K562 (cell line): ENCODE measurements around the gene NELFE. TPM values are rescaled to one million over a fixed set of nuclear protein-coding genes. Genes with fewer than 3 reads are reported as not detected.

Experiments used
- CTBP1 ChIP-seq: fragments of 450-650 bp; IDR thresholded peaks from 2 replicates; pipeline ENCODE4 v1.6.1; 2016; ENCODE audit warnings: borderline replicate concordance
- IFI16 ChIP-seq: fragments of 250-450 bp; sonication (Bioruptor Pico); IDR thresholded peaks from 2 replicates; pipeline ENCODE4 v2.1.2; 2022; ENCODE audit warnings: mild to moderate bottlenecking, inconsistent platforms
- JUND ChIP-seq, 2 experiments: IDR thresholded peaks; 2 replicates in 1 of 2; 3 replicates in 1 of 2; pipeline ENCODE4 v1.6.1; 2011; ENCODE audit warnings: borderline replicate concordance in 2 of 2, low read depth in 2 of 2, low read length in 2 of 2, improper control_type of control experiment in 1 of 2, missing biosample characterization in 1 of 2, missing genetic modification characterization in 1 of 2, missing genetic modification reagents in 1 of 2
- KDM5B ChIP-seq: fragments of 200-600 bp; sonication (generic); IDR thresholded peaks from 2 replicates; pipeline ENCODE4 v1.6.1; 2012; ENCODE audit warnings: low read depth, mild to moderate bottlenecking, moderate library complexity, low read length, control low read depth, inconsistent platforms; ENCODE audit not compliant: insufficient replicate concordance
- NR2F6 ChIP-seq: fragments of 450-650 bp; formaldehyde crosslinking; IDR thresholded peaks from 2 replicates; pipeline ENCODE4 v1.4.0; 2020; ENCODE audit warnings: mild to moderate bottlenecking
- RFX5 ChIP-seq: IDR thresholded peaks from 2 replicates; pipeline ENCODE4 v1.6.1; 2011; ENCODE audit warnings: low read depth, mild to moderate bottlenecking, improper control_type of control experiment, low read length
- TRIM28 ChIP-seq: fragments of 450-650 bp; IDR thresholded peaks from 2 replicates; pipeline ENCODE4 v1.6.1; 2017
- ZBTB7A ChIP-seq: IDR thresholded peaks from 2 replicates; pipeline ENCODE4 v1.6.1; 2011; ENCODE audit warnings: low read depth, mild to moderate bottlenecking, low read length, moderate library complexity, borderline replicate concordance; ENCODE audit not compliant: control insufficient read depth
- ZNF384 ChIP-seq: IDR thresholded peaks from 2 replicates; pipeline ENCODE4 v1.6.1; 2012; ENCODE audit warnings: low read depth, low read length, improper control_type of control experiment
- ZNF551 ChIP-seq: fragments of 250-450 bp; sonication (Bioruptor Pico); IDR thresholded peaks from 2 replicates; pipeline ENCODE4 v1.5.0; 2021; ENCODE audit warnings: mild to moderate bottlenecking, moderate library complexity
- ZNF75A ChIP-seq: fragments of 450-650 bp; formaldehyde crosslinking; IDR thresholded peaks from 2 replicates; pipeline ENCODE4 v1.4.0; 2020; ENCODE audit warnings: mild to moderate bottlenecking
- polyA plus RNA-seq, 8 experiments: library from polyadenylated mRNA; depleted of rRNA in 4 of 8; stranded (reverse) in 5 of 8; unstranded in 3 of 8; fragments of >200 nt; fragmentation: Nextera tagmentation in 2 of 8; fragmentation: Illumina TruSeq in 1 of 8; extraction: Ambion mirVana in 2 of 8; extraction: Trizol in 1 of 8; gene quantifications; 2 replicates each; pipeline versions ENCODE4 v1.2.1 to v1.2.3, GENCODE V29; 2011 to 2014; ENCODE audit warnings: inconsistent platforms in 1 of 8, missing spikeins in 1 of 8
- total RNA-seq, 7 experiments: library from RNA; depleted of rRNA in 6 of 7; stranded (reverse); fragments of >200 nt in 6 of 7; fragmentation: Illumina TruSeq in 2 of 7; extraction: Trizol in 2 of 7; gene quantifications; 2 replicates each; pipeline versions ENCODE4 v1.2.1 to v1.2.3, GENCODE V29; 2011 to 2021; ENCODE audit warnings: low replicate concordance in 1 of 7
- TF ChIP-seq, protein P1 (sequence below): sonication (generic); formaldehyde crosslinking; IDR thresholded peaks from 2 replicates; pipeline ENCODE4 v1.8.1; 2023; ENCODE audit warnings: mild to moderate bottlenecking, missing genetic modification reagents
- TF ChIP-seq, protein P2 (sequence below): fragments of 450-650 bp; IDR thresholded peaks from 2 replicates; pipeline ENCODE4 v1.6.1; 2016; ENCODE audit warnings: low read depth, mild to moderate bottlenecking, moderate library complexity
- TF ChIP-seq, protein P3 (sequence below): fragments of 450-650 bp; IDR thresholded peaks from one replicate; pipeline ENCODE4 v1.6.1; 2018; ENCODE audit warnings: mild to moderate bottlenecking, moderate library complexity; ENCODE audit not compliant: partially characterized antibody
- TF ChIP-seq, protein P4 (sequence below): fragments of 250-450 bp; sonication (Bioruptor Pico); IDR thresholded peaks from 2 replicates; pipeline ENCODE4 v1.8.0; 2021; ENCODE audit warnings: borderline replicate concordance, mild to moderate bottlenecking, moderate library complexity; ENCODE audit not compliant: poor library complexity, severe bottlenecking
- TF ChIP-seq, protein P5 (sequence below): fragments of 450-650 bp; IDR thresholded peaks from 2 replicates; pipeline ENCODE4 v1.6.1; 2016; ENCODE audit warnings: borderline replicate concordance
- TF ChIP-seq, protein P6 (sequence below): sonication (generic); formaldehyde crosslinking; IDR thresholded peaks from 2 replicates; pipeline ENCODE4 v1.8.0; 2022; ENCODE audit warnings: mild to moderate bottlenecking, low read depth, missing genetic modification reagents

NELFE gene
- total and polyA plus RNA-seq, 9 of the 15 experiments (the other 6 are each of a cell fraction or from before 2014, with no cell fraction given): 15.2 to 157 (median 91.5) TPM

DNA sequence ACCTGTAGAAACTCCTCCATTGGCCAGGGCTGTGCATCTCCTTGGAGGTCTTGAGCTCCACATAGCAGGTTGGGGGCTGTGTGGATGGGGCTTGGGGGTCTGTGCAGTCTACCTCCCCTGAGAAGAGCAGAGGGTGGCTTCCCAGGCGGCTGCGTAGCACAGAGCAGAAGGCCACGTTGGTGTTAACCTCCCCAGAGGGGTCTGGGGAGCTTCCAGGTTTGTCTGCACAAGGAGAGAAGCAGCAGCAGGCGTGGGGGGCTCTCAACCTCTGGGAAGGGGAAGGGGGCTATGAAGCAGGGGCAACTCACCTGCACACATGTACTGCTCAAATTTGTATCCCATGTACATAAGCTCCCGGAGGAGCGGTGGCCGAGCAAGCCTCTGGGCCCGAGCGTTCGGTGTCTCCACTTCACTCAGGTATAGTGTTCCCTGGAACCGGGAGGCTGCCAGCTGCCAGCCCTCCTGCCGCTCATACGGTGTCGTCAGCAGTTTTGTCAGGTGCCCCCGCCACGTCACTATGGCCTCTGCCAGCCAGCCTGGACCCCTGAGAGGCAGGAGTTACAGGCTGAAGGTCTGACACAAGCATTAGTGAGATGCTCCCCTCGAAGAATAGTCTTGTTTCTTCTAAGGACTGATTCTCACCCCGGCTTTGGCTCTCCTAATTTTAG lies 12.0 kb upstream of the NELFE start (continued):
- TF ChIP-seq, protein P1, sequence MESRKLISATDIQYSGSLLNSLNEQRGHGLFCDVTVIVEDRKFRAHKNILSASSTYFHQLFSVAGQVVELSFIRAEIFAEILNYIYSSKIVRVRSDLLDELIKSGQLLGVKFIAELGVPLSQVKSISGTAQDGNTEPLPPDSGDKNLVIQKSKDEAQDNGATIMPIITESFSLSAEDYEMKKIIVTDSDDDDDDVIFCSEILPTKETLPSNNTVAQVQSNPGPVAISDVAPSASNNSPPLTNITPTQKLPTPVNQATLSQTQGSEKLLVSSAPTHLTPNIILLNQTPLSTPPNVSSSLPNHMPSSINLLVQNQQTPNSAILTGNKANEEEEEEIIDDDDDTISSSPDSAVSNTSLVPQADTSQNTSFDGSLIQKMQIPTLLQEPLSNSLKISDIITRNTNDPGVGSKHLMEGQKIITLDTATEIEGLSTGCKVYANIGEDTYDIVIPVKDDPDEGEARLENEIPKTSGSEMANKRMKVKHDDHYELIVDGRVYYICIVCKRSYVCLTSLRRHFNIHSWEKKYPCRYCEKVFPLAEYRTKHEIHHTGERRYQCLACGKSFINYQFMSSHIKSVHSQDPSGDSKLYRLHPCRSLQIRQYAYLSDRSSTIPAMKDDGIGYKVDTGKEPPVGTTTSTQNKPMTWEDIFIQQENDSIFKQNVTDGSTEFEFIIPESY: no peak
- no peak for TF ChIP-seq JUND (IDR thresholded peaks at IDR 0.05; ENCODE audit: borderline replicate concordance, low read depth, low read length)
- TF ChIP-seq JUND (tag; IDR thresholded peaks at IDR 0.05; ENCODE audit: borderline replicate concordance, low read depth, low read length): no peak
- TF ChIP-seq, protein P2, sequence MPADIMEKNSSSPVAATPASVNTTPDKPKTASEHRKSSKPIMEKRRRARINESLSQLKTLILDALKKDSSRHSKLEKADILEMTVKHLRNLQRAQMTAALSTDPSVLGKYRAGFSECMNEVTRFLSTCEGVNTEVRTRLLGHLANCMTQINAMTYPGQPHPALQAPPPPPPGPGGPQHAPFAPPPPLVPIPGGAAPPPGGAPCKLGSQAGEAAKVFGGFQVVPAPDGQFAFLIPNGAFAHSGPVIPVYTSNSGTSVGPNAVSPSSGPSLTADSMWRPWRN: no peak
- TF ChIP-seq, protein P3, sequence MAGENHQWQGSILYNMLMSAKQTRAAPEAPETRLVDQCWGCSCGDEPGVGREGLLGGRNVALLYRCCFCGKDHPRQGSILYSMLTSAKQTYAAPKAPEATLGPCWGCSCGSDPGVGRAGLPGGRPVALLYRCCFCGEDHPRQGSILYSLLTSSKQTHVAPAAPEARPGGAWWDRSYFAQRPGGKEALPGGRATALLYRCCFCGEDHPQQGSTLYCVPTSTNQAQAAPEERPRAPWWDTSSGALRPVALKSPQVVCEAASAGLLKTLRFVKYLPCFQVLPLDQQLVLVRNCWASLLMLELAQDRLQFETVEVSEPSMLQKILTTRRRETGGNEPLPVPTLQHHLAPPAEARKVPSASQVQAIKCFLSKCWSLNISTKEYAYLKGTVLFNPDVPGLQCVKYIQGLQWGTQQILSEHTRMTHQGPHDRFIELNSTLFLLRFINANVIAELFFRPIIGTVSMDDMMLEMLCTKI: no peak
- no peak for TF ChIP-seq CTBP1
- TF ChIP-seq, protein P4, sequence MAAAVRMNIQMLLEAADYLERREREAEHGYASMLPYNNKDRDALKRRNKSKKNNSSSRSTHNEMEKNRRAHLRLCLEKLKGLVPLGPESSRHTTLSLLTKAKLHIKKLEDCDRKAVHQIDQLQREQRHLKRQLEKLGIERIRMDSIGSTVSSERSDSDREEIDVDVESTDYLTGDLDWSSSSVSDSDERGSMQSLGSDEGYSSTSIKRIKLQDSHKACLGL (CRISPR knock-in tag): no peak
- TF ChIP-seq, protein P5, sequence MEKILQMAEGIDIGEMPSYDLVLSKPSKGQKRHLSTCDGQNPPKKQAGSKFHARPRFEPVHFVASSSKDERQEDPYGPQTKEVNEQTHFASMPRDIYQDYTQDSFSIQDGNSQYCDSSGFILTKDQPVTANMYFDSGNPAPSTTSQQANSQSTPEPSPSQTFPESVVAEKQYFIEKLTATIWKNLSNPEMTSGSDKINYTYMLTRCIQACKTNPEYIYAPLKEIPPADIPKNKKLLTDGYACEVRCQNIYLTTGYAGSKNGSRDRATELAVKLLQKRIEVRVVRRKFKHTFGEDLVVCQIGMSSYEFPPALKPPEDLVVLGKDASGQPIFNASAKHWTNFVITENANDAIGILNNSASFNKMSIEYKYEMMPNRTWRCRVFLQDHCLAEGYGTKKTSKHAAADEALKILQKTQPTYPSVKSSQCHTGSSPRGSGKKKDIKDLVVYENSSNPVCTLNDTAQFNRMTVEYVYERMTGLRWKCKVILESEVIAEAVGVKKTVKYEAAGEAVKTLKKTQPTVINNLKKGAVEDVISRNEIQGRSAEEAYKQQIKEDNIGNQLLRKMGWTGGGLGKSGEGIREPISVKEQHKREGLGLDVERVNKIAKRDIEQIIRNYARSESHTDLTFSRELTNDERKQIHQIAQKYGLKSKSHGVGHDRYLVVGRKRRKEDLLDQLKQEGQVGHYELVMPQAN: no peak
- no peak for TF ChIP-seq TRIM28
- no peak for TF ChIP-seq ZNF384
- peak; percentile 36 for TF ChIP-seq KDM5B
- no peak for TF ChIP-seq IFI16
- no peak for TF ChIP-seq ZNF551 (CRISPR knock-in tag)
- TF ChIP-seq NR2F6 (CRISPR knock-in tag): no peak
- peak; percentile 40; the same call in 1 of the 2 replicates for TF ChIP-seq ZBTB7A
- no peak for TF ChIP-seq RFX5
- TF ChIP-seq, protein P6, sequence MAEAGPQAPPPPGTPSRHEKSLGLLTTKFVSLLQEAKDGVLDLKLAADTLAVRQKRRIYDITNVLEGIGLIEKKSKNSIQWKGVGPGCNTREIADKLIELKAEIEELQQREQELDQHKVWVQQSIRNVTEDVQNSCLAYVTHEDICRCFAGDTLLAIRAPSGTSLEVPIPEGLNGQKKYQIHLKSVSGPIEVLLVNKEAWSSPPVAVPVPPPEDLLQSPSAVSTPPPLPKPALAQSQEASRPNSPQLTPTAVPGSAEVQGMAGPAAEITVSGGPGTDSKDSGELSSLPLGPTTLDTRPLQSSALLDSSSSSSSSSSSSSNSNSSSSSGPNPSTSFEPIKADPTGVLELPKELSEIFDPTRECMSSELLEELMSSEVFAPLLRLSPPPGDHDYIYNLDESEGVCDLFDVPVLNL (CRISPR knock-in tag): no peak
- no peak for TF ChIP-seq ZNF75A (CRISPR knock-in tag)
